HepG2 (cell line): ENCODE data around the gene TMEM151A. TPM values are rescaled to one million over a fixed set of nuclear protein-coding genes. Genes with fewer than 3 reads are reported as not detected.
A peak's percentile ranks its signal among the peaks of the same experiment; 100 is the strongest.

Experiments
- ARHGAP35 ChIP-seq: sonication (generic); formaldehyde crosslinking; IDR thresholded peaks from 2 replicates; pipeline ENCODE4 v1.9.0; 2022; ENCODE audit warnings: mild to moderate bottlenecking, inconsistent platforms, moderate library complexity, missing genetic modification reagents, borderline replicate concordance
- EHMT2 ChIP-seq: fragments of 200-600 bp; sonication (generic); IDR thresholded peaks from 2 replicates; pipeline ENCODE4 v1.7.0; 2017; ENCODE audit warnings: antibody characterized with exemption, low read depth, low read length, borderline replicate concordance
- ESRRA ChIP-seq: sonication (generic); formaldehyde crosslinking; IDR thresholded peaks from 2 replicates; pipeline ENCODE4 v1.5.1; 2020; ENCODE audit warnings: mild to moderate bottlenecking, low read depth, missing genetic modification reagents
- HDAC2 ChIP-seq: sonication (generic); formaldehyde crosslinking; IDR thresholded peaks from 2 replicates; pipeline ENCODE4 v1.4.0; 2020; ENCODE audit warnings: missing genetic modification reagents
- HNRNPLL ChIP-seq: fragments of 200-400 bp; formaldehyde crosslinking; IDR thresholded peaks from 2 replicates; pipeline ENCODE4 v1.6.1; 2017; ENCODE audit warnings: mild to moderate bottlenecking, low read depth, low read length; ENCODE audit not compliant: poor library complexity, severe bottlenecking
- LBX2 ChIP-seq: sonication (generic); formaldehyde crosslinking; IDR thresholded peaks from 2 replicates; pipeline ENCODE4 v1.5.0; 2020; ENCODE audit warnings: missing genetic modification reagents, mild to moderate bottlenecking, borderline replicate concordance
- PBX3 ChIP-seq: sonication (generic); formaldehyde crosslinking; IDR thresholded peaks from 2 replicates; pipeline ENCODE4 v1.8.1; 2023; ENCODE audit warnings: missing genetic modification reagents, inconsistent platforms, borderline replicate concordance
- SAP130 ChIP-seq: IDR thresholded peaks from 2 replicates; pipeline ENCODE4 v1.6.1; 2016; ENCODE audit warnings: low read depth
- SOX6 ChIP-seq, 2 experiments: fragments of 450-650 bp in 1 of 2; sonication (generic) in 1 of 2; formaldehyde crosslinking in 1 of 2; IDR thresholded peaks; 2 replicates each; pipeline versions ENCODE4 v1.4.0 to v1.6.1; 2017 to 2020; ENCODE audit warnings: antibody characterized with exemption in 1 of 2, mild to moderate bottlenecking in 1 of 2, missing genetic modification reagents in 1 of 2
- THYN1 ChIP-seq: sonication (generic); formaldehyde crosslinking; IDR thresholded peaks from 2 replicates; pipeline ENCODE4 v1.8.1; 2023; ENCODE audit warnings: low read depth, mild to moderate bottlenecking, moderate library complexity, missing genetic modification reagents, borderline replicate concordance
- TP53 ChIP-seq: sonication (generic); formaldehyde crosslinking; conservative IDR thresholded peaks from 2 replicates; pipeline ENCODE4 v1.4.0; 2020; ENCODE audit warnings: missing genetic modification reagents
- ZBTB1 ChIP-seq: sonication (generic); formaldehyde crosslinking; IDR thresholded peaks from 2 replicates; pipeline ENCODE4 v1.4.0; 2020; ENCODE audit warnings: missing genetic modification reagents, borderline replicate concordance
- ZFP37 ChIP-seq: sonication (generic); formaldehyde crosslinking; IDR thresholded peaks from 2 replicates; pipeline ENCODE4 v1.4.0; 2020; ENCODE audit warnings: missing genetic modification reagents, borderline replicate concordance
- ZFP82 ChIP-seq: sonication (generic); formaldehyde crosslinking; IDR thresholded peaks from 2 replicates; pipeline ENCODE4 v1.5.1; 2020; ENCODE audit warnings: mild to moderate bottlenecking, missing genetic modification reagents, borderline replicate concordance
- ZNF138 ChIP-seq: sonication (generic); formaldehyde crosslinking; IDR thresholded peaks from 2 replicates; pipeline ENCODE4 v1.5.0; 2020; ENCODE audit warnings: mild to moderate bottlenecking, low read depth, missing genetic modification reagents
- ZNF276 ChIP-seq: sonication (generic); formaldehyde crosslinking; IDR thresholded peaks from 2 replicates; pipeline ENCODE4 v1.4.0; 2020; ENCODE audit warnings: mild to moderate bottlenecking, low read depth, missing genetic modification reagents
- ZNF33B ChIP-seq: sonication (generic); formaldehyde crosslinking; IDR thresholded peaks from 2 replicates; pipeline ENCODE4 v1.5.1; 2020; ENCODE audit warnings: mild to moderate bottlenecking, missing genetic modification reagents
- ZNF44 ChIP-seq: sonication (generic); formaldehyde crosslinking; IDR thresholded peaks from 2 replicates; pipeline ENCODE4 v1.5.1; 2020; ENCODE audit warnings: mild to moderate bottlenecking, missing genetic modification reagents
- ZNF580 ChIP-seq: IDR thresholded peaks from 2 replicates; pipeline ENCODE4 v1.6.1; 2016; ENCODE audit warnings: low read depth, borderline replicate concordance
- ZNF740 ChIP-seq: sonication (generic); formaldehyde crosslinking; IDR thresholded peaks from 2 replicates; pipeline ENCODE4 v1.4.0; 2020; ENCODE audit warnings: missing genetic modification reagents
- ZNF772 ChIP-seq: sonication (generic); formaldehyde crosslinking; IDR thresholded peaks from 2 replicates; pipeline ENCODE4 v1.5.0; 2020; ENCODE audit warnings: mild to moderate bottlenecking, missing genetic modification reagents
- polyA plus RNA-seq, 8 experiments: library from polyadenylated mRNA; depleted of rRNA in 3 of 8; stranded (reverse) in 7 of 8; unstranded in 1 of 8; fragments of >200 nt; fragmentation: Illumina TruSeq in 4 of 8; extraction: Trizol in 4 of 8; gene quantifications; 2 replicates each; pipeline versions ENCODE4 v1.2.1 to v1.2.3, GENCODE V29; 2011 to 2016; ENCODE audit warnings: low read depth in 4 of 8, missing spikeins in 1 of 8, mixed read lengths in 1 of 8; ENCODE audit not compliant: insufficient read depth in 1 of 8
- total RNA-seq, 5 experiments: library from RNA; depleted of rRNA; stranded (reverse); fragments of >200 nt; fragmentation: Illumina TruSeq; extraction: Trizol; gene quantifications; 2 replicates each; pipeline ENCODE4 v1.2.3, GENCODE V29; 2016; ENCODE audit warnings: low read depth in 1 of 5
- TF ChIP-seq, protein P1 (sequence below): sonication (generic); formaldehyde crosslinking; IDR thresholded peaks from 2 replicates; pipeline ENCODE4 v1.9.0; 2022; ENCODE audit warnings: low read depth, missing genetic modification reagents

TMEM151A gene
- total and polyA plus RNA-seq, 2 of the 13 experiments (the other 11 are each of a cell fraction or from before 2014, with no cell fraction given): 0.18 to 0.33 TPM

DNA sequence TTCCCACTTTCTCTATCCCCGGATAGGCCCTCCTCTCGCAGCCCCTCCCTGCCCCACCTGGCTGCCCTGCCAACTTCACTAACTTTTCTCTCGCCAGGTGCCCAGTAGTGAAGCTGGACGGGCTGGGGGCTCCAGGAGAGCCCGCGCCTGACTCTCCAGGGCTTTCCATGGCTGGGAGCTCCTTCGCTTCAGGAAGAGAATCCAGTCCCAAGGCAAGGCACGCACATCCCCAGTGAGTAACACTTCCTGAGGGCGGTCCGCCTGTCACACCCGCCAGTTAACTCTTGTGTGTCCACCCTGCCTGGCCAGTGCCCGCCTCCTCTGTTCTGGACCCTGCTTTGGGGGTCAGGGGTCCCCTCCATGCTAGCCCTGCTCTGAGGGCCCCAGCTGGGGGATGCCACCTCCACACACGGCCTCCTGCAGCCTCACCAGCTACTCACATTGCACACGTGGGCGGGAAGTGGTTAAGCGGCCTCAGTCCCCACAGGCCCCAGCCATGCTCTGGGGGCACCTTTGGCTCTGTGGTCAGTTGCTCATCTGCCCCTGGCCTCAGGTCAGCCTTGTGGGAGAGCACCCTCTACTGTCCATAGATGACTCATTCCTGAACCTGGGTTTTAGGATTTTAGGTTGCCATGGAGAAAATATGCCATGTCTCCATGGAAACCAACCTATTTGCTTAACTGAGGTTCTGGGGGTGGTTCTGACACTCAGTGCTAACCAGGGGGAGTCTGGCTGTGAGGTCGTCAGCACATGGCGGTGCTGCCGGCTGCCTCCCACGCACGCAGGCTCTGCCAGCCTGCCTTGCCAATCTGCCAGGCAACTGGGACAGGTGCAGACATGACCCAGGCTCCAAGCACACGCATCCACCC lies 44.8 kb downstream of the TMEM151A start, which contains the start of gene RIN1 (continued):
- TF ChIP-seq, protein P1, sequence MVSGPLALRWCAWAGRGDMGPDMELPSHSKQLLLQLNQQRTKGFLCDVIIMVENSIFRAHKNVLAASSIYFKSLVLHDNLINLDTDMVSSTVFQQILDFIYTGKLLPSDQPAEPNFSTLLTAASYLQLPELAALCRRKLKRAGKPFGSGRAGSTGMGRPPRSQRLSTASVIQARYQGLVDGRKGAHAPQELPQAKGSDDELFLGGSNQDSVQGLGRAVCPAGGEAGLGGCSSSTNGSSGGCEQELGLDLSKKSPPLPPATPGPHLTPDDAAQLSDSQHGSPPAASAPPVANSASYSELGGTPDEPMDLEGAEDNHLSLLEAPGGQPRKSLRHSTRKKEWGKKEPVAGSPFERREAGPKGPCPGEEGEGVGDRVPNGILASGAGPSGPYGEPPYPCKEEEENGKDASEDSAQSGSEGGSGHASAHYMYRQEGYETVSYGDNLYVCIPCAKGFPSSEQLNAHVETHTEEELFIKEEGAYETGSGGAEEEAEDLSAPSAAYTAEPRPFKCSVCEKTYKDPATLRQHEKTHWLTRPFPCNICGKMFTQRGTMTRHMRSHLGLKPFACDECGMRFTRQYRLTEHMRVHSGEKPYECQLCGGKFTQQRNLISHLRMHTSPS: peak; percentile 75; the same call in 1 of the 2 replicates
- TF ChIP-seq EHMT2 (no peak), HDAC2 (CRISPR knock-in tag) (peak; percentile 91), ARHGAP35 (CRISPR knock-in tag) (no peak; the same call in 1 of the 2 replicates), ZNF44 (CRISPR knock-in tag) (no peak), ZNF772 (CRISPR knock-in tag) (0 out of 2 replicates have a peak, but pooled peaks have one; percentile 48), SAP130 (CRISPR knock-in tag) (peak; percentile 95), ZBTB1 (CRISPR knock-in tag) (peak; percentile 33; the same call in 1 of the 2 replicates), THYN1 (CRISPR knock-in tag) (no peak), ZNF580 (CRISPR knock-in tag) (peak; percentile 85; the same call in 1 of the 2 replicates), ZNF138 (CRISPR knock-in tag) (no peak), TP53 (no peak; the same call in 1 of the 2 replicates), ZNF740 (CRISPR knock-in tag) (no peak), HNRNPLL (no peak), ZNF276 (no peak), SOX6 (IDR thresholded peaks at IDR 0.05) (no peak), SOX6 (CRISPR knock-in tag; IDR thresholded peaks at IDR 0.05) (peak; percentile 67), LBX2 (CRISPR knock-in tag) (no peak), ESRRA (CRISPR knock-in tag) (peak; percentile 79; the same call in 1 of the 2 replicates), ZFP82 (peak; percentile 93; the same call in 1 of the 2 replicates), ZNF33B (CRISPR knock-in tag) (no peak; the same call in 1 of the 2 replicates), PBX3 (CRISPR knock-in tag) (no peak), ZFP37 (CRISPR knock-in tag) (no peak)
